B cell (primary cell): ENCODE measurements around the gene SLC4A3. TPM values are rescaled to one million over a fixed set of nuclear protein-coding genes. Genes with fewer than 3 reads are reported as not detected.

ENCODE experiments used
- ATAC-seq: fragments of 200-7000 bp; cut with Tn5 transposase; one replicate; pipeline ENCODE4 v1.10.0; 2021; ENCODE audit warnings: low read depth, mild to moderate bottlenecking, moderate number of reproducible peaks, moderate library complexity
- CTCF ChIA-PET: fragments of 350-600 bp; sonication (Branson Sonifier 250); formaldehyde crosslinking; loops from one replicate; lab custom pipeline; 2021; ENCODE audit warnings: antibody characterized with exemption, inconsistent platforms; lab: Charles Lee
- POLR2A ChIA-PET: fragments of 350-600 bp; sonication (Branson Sonifier 250); formaldehyde crosslinking; loops from one replicate; lab custom pipeline; 2021; ENCODE audit warnings: antibody characterized with exemption; lab: Charles Lee
- DNase-seq: peaks from one replicate; pipeline ENCODE4 v3.0.0; 2013
- H2AFZ ChIP-seq: 2 replicates; pipeline ENCODE4 v1.6.1; 2012; ENCODE audit warnings: mild to moderate bottlenecking, low read depth, low read length; ENCODE audit not compliant: insufficient read depth, poor library complexity, severe bottlenecking
- H3K27ac ChIP-seq, 2 donors: 1 replicate in 1 of 2; 2 replicates in 1 of 2; pipeline ENCODE4 v1.5.1; 2012 to 2013; ENCODE audit warnings: low read length in 2 of 2, mild to moderate bottlenecking in 2 of 2, moderate library complexity in 1 of 2
- H3K27me3 ChIP-seq, 4 experiments: fragments of 200-600 bp in 1 of 4; sonication (generic) in 1 of 4; replicated peaks in 1 of 4; 1 replicate in 2 of 4; 2 replicates in 2 of 4; pipeline versions ENCODE4 v1.6.1 to v1.7.0; 2013 to 2016; ENCODE audit warnings: low read length in 3 of 4, mild to moderate bottlenecking in 2 of 4, mixed read lengths in 1 of 4, moderate library complexity in 1 of 4; ENCODE audit not compliant: insufficient read depth in 4 of 4, control insufficient read depth in 3 of 4; ENCODE audit errors: control extremely low read depth in 1 of 4
- H3K36me3 ChIP-seq, 2 experiments: replicated peaks in 1 of 2; 1 replicate in 1 of 2; 2 replicates in 1 of 2; pipeline versions ENCODE4 v1.6.1 to v1.7.1; 2013; ENCODE audit warnings: low read length in 1 of 2; ENCODE audit not compliant: insufficient read depth in 2 of 2, control insufficient read depth in 1 of 2; ENCODE audit errors: control extremely low read depth in 1 of 2, extremely low read depth in 1 of 2
- H3K4me1 ChIP-seq, 2 donors: fragments of 200-600 bp in 1 of 2; sonication (generic) in 1 of 2; 1 replicate in 1 of 2; 2 replicates in 1 of 2; pipeline versions ENCODE4 v1.5.1 to v1.6.1; 2013 to 2017; ENCODE audit warnings: low read length in 2 of 2; ENCODE audit not compliant: control insufficient read depth in 2 of 2, insufficient read depth in 2 of 2
- H3K4me2 ChIP-seq: replicated peaks from 2 replicates; pipeline ENCODE3; 2012; ENCODE audit warnings: mild to moderate bottlenecking, low read depth, low read length; ENCODE audit not compliant: poor library complexity, severe bottlenecking
- H3K4me3 ChIP-seq, 5 experiments: fragments of 200-600 bp in 1 of 5; sonication (generic) in 1 of 5; 1 replicate in 3 of 5; 2 replicates in 2 of 5; pipeline versions ENCODE4 v1.5.1 to v1.7.0; 2011 to 2016; ENCODE audit warnings: low read length in 4 of 5, mild to moderate bottlenecking in 4 of 5, low read depth in 2 of 5, control low read depth in 1 of 5, moderate library complexity in 1 of 5; ENCODE audit not compliant: insufficient read depth in 1 of 5; ENCODE audit errors: control extremely low read depth in 1 of 5, extremely low read depth in 1 of 5
- H3K79me2 ChIP-seq: fragments of 200-600 bp; sonication (generic); one replicate; pipeline ENCODE4 v1.6.0; 2016; ENCODE audit warnings: low read length; ENCODE audit not compliant: control insufficient read depth, insufficient read depth
- H3K9ac ChIP-seq: fragments of 200-600 bp; sonication (generic); 2 replicates; pipeline ENCODE4 v1.6.1; 2017; ENCODE audit warnings: mild to moderate bottlenecking, low read length, moderate library complexity
- H3K9me3 ChIP-seq, 3 donors: one replicate each; pipeline versions ENCODE4 v1.6.1 to v1.7.1; 2013; ENCODE audit warnings: low read length in 2 of 3; ENCODE audit not compliant: control insufficient read depth in 2 of 3, insufficient read depth in 1 of 3; ENCODE audit errors: control extremely low read depth in 1 of 3
- H4K20me1 ChIP-seq: 2 replicates; pipeline ENCODE4 v1.6.0; 2012; ENCODE audit warnings: mild to moderate bottlenecking, low read length; ENCODE audit not compliant: insufficient read depth, control insufficient read depth, poor library complexity, severe bottlenecking
- H3K27ac Mint-ChIP-seq: one replicate; pipeline ENCODE4 v1.8.0; 2021; ENCODE audit warnings: mixed read lengths
- H3K27me3 Mint-ChIP-seq: one replicate; pipeline ENCODE4 v1.8.0; 2021; ENCODE audit warnings: mixed read lengths
- H3K4me1 Mint-ChIP-seq: one replicate; pipeline ENCODE4 v1.8.0; 2021; ENCODE audit warnings: mixed read lengths
- H3K4me3 Mint-ChIP-seq: one replicate; pipeline ENCODE4 v1.8.0; 2021; ENCODE audit warnings: mixed read lengths
- H3K9me3 Mint-ChIP-seq: one replicate; pipeline ENCODE4 v1.8.0; 2022; ENCODE audit warnings: mixed read lengths; ENCODE audit not compliant: insufficient read depth
- EZH2 ChIP-seq: IDR thresholded peaks from 2 replicates; pipeline ENCODE4 v1.6.1; 2012; ENCODE audit warnings: borderline replicate concordance, low read depth, mild to moderate bottlenecking, moderate library complexity, low read length; ENCODE audit not compliant: insufficient read depth, poor library complexity, severe bottlenecking
- WGBS: methylation state at CpG from one replicate; pipeline ENCODE4 v1.1.5; 2013; ENCODE audit warnings: missing lambda C conversion rate; ENCODE audit not compliant: insufficient coverage; 5-methylcytosine and 5-hydroxymethylcytosine counted together
- intact Hi-C: fragments of 100-400 bp; cut with micrococcal nuclease; formaldehyde crosslinking; loops from one replicate; pipeline ENCODE4 v1.10.0; 2022
- polyA plus RNA-seq: library from polyadenylated mRNA; depleted of rRNA; stranded (reverse); fragments of >200 nt; gene quantifications from 2 replicates; pipeline ENCODE4 v1.2.3, GENCODE V29; 2012
- total RNA-seq, 2 donors: library from RNA; stranded (reverse); fragments of 120-200 nt in 1 of 2; gene quantifications; 1 replicate in 1 of 2; 2 replicates in 1 of 2; pipeline versions ENCODE4 v1.2.3 to v1.2.4, GENCODE V29; 2013 to 2022
- TF ChIP-seq, protein P1 (sequence below): fragments of 200-600 bp; IDR thresholded peaks from one replicate; pipeline ENCODE4 v1.8.0; 2022; ENCODE audit warnings: antibody characterized with exemption, mild to moderate bottlenecking

Gene SLC4A3
- total and polyA plus RNA-seq, 2 donors (not counting 1 experiment from before 2014, with no cell fraction given): 0.16 TPM; not detected in 1

- Histone ChIP-seq H3K36me3 (peaks cover 0 to 59% of the 10 kb centered on the region in 2 experiments), H2AFZ (no peak overlapping the region), H3K4me1 (peaks cover 20 to 21% of the 10 kb centered on the region in 2 donors), H3K9me3 (no peaks in the 10 kb centered on the region), H3K9ac (no peak overlapping the region), H3K27ac (no peak overlapping the region), H3K27me3 (no peaks in the 10 kb centered on the region), H3K79me2 (peaks cover 3% of the 10 kb centered on the region), H4K20me1 (no peaks in the 10 kb centered on the region), H3K4me3 (no peak overlapping the region), H3K4me2 (no peak overlapping the region)
- Mint-ChIP-seq H3K27me3 (no peaks in the 10 kb centered on the region), H3K9me3 (no peaks in the 10 kb centered on the region), H3K4me1 (peaks cover 22% of the 10 kb centered on the region), H3K27ac (no peak overlapping the region), H3K4me3 (no peak overlapping the region)
- TF ChIP-seq, protein P1, sequence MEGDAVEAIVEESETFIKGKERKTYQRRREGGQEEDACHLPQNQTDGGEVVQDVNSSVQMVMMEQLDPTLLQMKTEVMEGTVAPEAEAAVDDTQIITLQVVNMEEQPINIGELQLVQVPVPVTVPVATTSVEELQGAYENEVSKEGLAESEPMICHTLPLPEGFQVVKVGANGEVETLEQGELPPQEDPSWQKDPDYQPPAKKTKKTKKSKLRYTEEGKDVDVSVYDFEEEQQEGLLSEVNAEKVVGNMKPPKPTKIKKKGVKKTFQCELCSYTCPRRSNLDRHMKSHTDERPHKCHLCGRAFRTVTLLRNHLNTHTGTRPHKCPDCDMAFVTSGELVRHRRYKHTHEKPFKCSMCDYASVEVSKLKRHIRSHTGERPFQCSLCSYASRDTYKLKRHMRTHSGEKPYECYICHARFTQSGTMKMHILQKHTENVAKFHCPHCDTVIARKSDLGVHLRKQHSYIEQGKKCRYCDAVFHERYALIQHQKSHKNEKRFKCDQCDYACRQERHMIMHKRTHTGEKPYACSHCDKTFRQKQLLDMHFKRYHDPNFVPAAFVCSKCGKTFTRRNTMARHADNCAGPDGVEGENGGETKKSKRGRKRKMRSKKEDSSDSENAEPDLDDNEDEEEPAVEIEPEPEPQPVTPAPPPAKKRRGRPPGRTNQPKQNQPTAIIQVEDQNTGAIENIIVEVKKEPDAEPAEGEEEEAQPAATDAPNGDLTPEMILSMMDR: no peak
- TF ChIP-seq EZH2: no peak
- DNase-seq (no peak), ATAC-seq (no peak)
- 83% methylated on average over 14 of the region's 15 CpGs for WGBS
- intact Hi-C loops: no loop called here
- ChIA-PET CTCF (interaction anchor here (1.3 kb wide), 1 partner anchor 8 kb away, joined by 3 read pairs; no protein-coding TSS in a partner anchor), POLR2A (no interaction called here)
These were observed 18.9 kb upstream of the SLC4A3 start for GRCh38 chr2:219608399-219608964.

GRCh38 chr2:219609149-219609750 lies 18.2 kb upstream of the SLC4A3 start:
- no peak overlapping the region for H3K9ac ChIP-seq
- Mint-ChIP-seq H3K27me3 (no peaks in the 10 kb centered on the region), H3K4me1 (peaks cover 15% of the 10 kb centered on the region), H3K4me3 (no peak overlapping the region), H3K27ac (no peak overlapping the region), H3K9me3 (no peaks in the 10 kb centered on the region)
- CTCF ChIA-PET: no interaction called here
- H3K36me3 ChIP-seq: peaks cover 0 to 58% of the 10 kb centered on the region in 2 experiments
- TF ChIP-seq EZH2: no peak
- TF ChIP-seq, protein P1: no peak
- WGBS: 94% methylated on average over 11 of the region's 13 CpGs
- H3K4me3 ChIP-seq: no peak overlapping the region
- ATAC-seq (no peak), DNase-seq (no peak)
- no peaks in the 10 kb centered on the region for H3K27me3 ChIP-seq
- H2AFZ ChIP-seq: no peak overlapping the region
- H3K27ac ChIP-seq: no peak overlapping the region
- no peak overlapping the region for H3K4me2 ChIP-seq
- H3K9me3 ChIP-seq: no peaks in the 10 kb centered on the region
- H3K79me2 ChIP-seq: peaks cover 3% of the 10 kb centered on the region
- peaks cover 12 to 13% of the 10 kb centered on the region in 2 donors for H3K4me1 ChIP-seq
- POLR2A ChIA-PET: no interaction called here
- intact Hi-C loops: no loop called here
- H4K20me1 ChIP-seq: no peaks in the 10 kb centered on the region
